ENCODE data around the gene PPP6R3.

PPP6R3 gene

DNA sequence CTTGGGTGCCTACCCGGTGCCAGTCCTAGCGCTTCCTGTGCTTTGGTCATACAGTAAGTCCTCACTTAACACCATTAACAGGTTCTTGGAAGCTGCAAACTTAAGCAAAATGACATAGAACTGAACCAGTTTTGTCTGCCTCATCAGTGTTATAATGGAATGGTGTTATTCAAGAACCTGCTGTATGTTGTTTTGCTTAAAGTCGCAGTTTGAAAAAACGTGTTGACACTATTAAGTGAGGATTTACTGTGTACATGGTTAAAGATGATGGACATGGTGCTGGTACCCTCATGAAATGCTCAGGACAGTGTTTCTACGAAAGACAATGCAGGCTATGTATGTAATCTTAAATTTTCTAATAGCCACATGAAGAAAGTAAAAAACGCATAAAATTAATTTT, 41.3 kb downstream of the PPP6R3 start:
- no peak overlapping the region for H3K4me3 ChIP-seq (ENCODE audit: low read depth, low read length)
- no peak for TF ChIP-seq MYC (IDR thresholded peaks at IDR 0.05; ENCODE audit: low read depth, low read length)
- TF ChIP-seq, protein P1, sequence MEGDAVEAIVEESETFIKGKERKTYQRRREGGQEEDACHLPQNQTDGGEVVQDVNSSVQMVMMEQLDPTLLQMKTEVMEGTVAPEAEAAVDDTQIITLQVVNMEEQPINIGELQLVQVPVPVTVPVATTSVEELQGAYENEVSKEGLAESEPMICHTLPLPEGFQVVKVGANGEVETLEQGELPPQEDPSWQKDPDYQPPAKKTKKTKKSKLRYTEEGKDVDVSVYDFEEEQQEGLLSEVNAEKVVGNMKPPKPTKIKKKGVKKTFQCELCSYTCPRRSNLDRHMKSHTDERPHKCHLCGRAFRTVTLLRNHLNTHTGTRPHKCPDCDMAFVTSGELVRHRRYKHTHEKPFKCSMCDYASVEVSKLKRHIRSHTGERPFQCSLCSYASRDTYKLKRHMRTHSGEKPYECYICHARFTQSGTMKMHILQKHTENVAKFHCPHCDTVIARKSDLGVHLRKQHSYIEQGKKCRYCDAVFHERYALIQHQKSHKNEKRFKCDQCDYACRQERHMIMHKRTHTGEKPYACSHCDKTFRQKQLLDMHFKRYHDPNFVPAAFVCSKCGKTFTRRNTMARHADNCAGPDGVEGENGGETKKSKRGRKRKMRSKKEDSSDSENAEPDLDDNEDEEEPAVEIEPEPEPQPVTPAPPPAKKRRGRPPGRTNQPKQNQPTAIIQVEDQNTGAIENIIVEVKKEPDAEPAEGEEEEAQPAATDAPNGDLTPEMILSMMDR (IDR thresholded peaks at IDR 0.05; ENCODE audit: low read depth, low read length) = no peak
- no peak for TF ChIP-seq POLR2A (IDR thresholded peaks at IDR 0.05; ENCODE audit: extremely low read depth, insufficient read length)
- TF ChIP-seq, protein P2, sequence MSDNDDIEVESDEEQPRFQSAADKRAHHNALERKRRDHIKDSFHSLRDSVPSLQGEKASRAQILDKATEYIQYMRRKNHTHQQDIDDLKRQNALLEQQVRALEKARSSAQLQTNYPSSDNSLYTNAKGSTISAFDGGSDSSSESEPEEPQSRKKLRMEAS (IDR thresholded peaks at IDR 0.05; ENCODE audit: low read depth, low read length) = no peak
- no peak for DNase-seq (ENCODE audit: low read depth)

DNA sequence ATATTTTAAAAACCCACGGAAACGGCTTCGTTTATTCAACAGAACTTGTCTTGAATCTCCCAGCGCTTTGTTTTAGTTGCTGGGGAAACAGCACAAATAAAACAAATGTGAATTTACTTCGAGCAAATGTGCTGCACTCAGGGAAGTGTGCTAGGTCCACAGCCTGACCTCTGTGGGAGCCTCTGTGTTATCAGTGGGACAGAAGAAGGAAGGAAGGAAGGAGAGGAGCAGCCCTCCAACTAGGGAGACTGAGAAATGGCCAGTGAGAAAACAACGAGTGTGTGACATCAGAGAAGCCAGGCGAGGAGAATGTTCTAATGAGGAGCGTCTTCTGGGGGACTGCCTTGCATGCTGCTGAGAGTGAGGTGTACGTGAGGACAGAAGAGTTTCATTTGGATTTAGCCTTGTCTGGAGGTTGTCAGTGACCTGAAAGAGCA, 42.7 kb downstream of the PPP6R3 start:
- DNase-seq (ENCODE audit: low read depth) = no peak
- TF ChIP-seq POLR2A (IDR thresholded peaks at IDR 0.05; ENCODE audit: extremely low read depth, insufficient read length) (no peak), MYC (IDR thresholded peaks at IDR 0.05; ENCODE audit: low read depth, low read length) (no peak)
- TF ChIP-seq, protein P2 (IDR thresholded peaks at IDR 0.05; ENCODE audit: low read depth, low read length) = no peak
- TF ChIP-seq, protein P1 (IDR thresholded peaks at IDR 0.05; ENCODE audit: low read depth, low read length) = no peak

DNA sequence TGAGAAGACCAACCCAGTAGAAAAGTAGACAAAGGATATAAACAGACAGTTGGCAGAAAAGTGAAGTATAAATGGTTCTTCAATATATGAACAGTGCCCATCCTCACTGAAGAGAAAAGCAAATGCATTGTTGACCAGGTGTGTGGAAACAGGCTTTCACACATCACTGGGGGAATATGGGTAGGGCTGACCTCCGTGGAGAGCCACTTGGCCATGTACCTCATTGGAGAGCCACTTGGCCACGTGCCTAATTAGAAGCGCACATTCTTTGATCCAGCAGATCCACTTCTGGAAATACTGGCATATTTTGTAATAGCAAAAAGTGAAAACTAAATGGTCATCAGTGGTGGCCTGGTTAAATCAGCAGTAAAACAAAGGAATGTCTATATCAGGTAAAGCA, 43.2 kb downstream of the PPP6R3 start:
- H3K4me3 ChIP-seq (ENCODE audit: low read depth, low read length) = no peak overlapping the region
- no peak for TF ChIP-seq MYC (IDR thresholded peaks at IDR 0.05; ENCODE audit: low read depth, low read length)
- TF ChIP-seq, protein P2 (IDR thresholded peaks at IDR 0.05; ENCODE audit: low read depth, low read length) = no peak
- TF ChIP-seq, protein P1 (IDR thresholded peaks at IDR 0.05; ENCODE audit: low read depth, low read length) = no peak
- no peak for TF ChIP-seq POLR2A (IDR thresholded peaks at IDR 0.05; ENCODE audit: extremely low read depth, insufficient read length)
- no peak for DNase-seq (ENCODE audit: low read depth)

More for the DNA sequence above, 42.7 kb downstream of the PPP6R3 start:
- no peak overlapping the region for H3K4me3 ChIP-seq (ENCODE audit: low read depth, low read length)

DNA sequence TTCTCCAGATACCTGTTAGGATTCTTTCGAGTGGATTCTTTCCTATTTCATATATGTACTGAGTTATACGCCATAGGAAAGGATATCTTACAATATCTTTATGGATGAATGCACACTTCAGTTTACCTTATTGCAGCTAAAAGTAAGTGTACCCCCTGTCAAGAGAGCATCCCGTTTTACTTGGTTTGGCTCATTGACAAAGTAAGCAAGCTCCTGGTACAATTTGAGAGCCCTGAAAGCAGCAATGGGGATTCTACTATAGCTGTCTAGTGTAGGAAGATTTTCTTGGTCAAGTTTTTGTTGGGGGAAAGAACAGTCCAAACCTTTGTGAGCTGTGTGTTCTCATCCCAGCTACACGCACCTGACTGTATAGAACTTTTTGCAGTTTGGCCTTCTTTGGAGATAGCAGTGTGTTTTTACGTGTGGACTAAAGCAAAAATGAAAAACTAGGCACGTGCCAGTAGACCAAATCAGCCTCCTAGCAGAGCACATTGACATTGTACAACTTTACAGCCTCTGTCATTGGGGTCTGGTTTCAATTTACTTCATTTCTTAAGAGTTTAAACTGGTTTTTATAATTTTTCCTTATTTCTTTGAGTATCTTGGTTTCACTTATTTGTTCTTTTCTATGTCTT, 44.0 kb downstream of the PPP6R3 start:
- TF ChIP-seq MYC (IDR thresholded peaks at IDR 0.05; ENCODE audit: low read depth, low read length) (no peak), POLR2A (IDR thresholded peaks at IDR 0.05; ENCODE audit: extremely low read depth, insufficient read length) (no peak)
- TF ChIP-seq, protein P2 (IDR thresholded peaks at IDR 0.05; ENCODE audit: low read depth, low read length) = no peak
- TF ChIP-seq, protein P1 (IDR thresholded peaks at IDR 0.05; ENCODE audit: low read depth, low read length) = no peak
- H3K4me3 ChIP-seq (ENCODE audit: low read depth, low read length) = no peak overlapping the region
- no peak for DNase-seq (ENCODE audit: low read depth)

DNA sequence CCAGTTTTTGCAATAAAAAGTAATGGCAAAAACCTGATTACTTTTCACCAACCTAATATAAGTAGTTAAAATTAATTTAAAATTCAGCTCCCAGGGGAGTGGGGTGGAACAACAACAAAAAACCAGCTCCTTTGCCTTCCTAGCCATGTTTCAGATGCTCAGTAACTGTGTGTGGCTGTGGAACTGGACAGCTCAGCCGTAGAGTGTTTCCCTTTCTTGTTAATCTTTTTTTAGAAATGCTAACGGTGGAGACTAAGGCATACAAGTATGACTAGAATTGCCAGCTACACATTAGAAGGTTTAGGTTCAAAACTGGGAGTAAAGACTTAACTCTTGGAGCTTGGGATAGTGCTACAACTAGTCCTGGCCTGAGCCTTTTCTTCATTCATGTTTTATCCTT, 45.0 kb downstream of the PPP6R3 start:
- no peak for TF ChIP-seq MYC (IDR thresholded peaks at IDR 0.05; ENCODE audit: low read depth, low read length)
- TF ChIP-seq, protein P2 (IDR thresholded peaks at IDR 0.05; ENCODE audit: low read depth, low read length) = no peak
- TF ChIP-seq POLR2A (IDR thresholded peaks at IDR 0.05; ENCODE audit: extremely low read depth, insufficient read length) = no peak
- peak; percentile 25 for DNase-seq (ENCODE audit: low read depth)
- H3K4me3 ChIP-seq (ENCODE audit: low read depth, low read length) = no peak overlapping the region

DNA sequence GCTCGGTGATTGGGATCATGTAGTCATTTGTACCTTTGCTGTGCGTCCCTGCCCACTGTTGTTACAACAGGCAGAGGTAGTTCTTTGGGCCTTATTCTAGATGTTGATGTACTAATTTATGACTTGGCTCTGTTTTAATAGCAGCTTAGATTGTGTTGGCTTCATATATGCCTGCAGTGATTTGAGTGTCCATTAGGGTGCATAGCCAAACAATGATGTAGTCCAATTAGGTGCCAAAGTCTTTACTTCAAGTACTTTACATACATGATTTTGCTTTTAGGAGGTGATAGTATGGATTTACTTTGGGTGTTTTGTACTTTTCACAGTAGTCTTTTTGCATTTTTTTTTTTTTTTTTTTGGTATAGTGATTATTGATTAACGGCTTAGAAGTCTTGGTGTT, 46.4 kb downstream of the PPP6R3 start:
- H3K4me3 ChIP-seq (ENCODE audit: low read depth, low read length) = no peak overlapping the region
- DNase-seq (ENCODE audit: low read depth) = no peak
- TF ChIP-seq MYC (IDR thresholded peaks at IDR 0.05; ENCODE audit: low read depth, low read length) (no peak), POLR2A (IDR thresholded peaks at IDR 0.05; ENCODE audit: extremely low read depth, insufficient read length) (no peak)
- TF ChIP-seq, protein P2 (IDR thresholded peaks at IDR 0.05; ENCODE audit: low read depth, low read length) = no peak
- TF ChIP-seq, protein P1 (IDR thresholded peaks at IDR 0.05; ENCODE audit: low read depth, low read length) = no peak
